ENCODE data around the gene HNRNPUL2. TPM values are rescaled to one million over a fixed set of nuclear protein-coding genes. Genes with fewer than 3 reads are reported as not detected.
A peak's percentile ranks its signal among the peaks of the same experiment; 100 is the strongest.
"Not testable (repeated sequence)": the region's sequence is repeated elsewhere in the genome, so short reads cannot be mapped to it uniquely, and the experiment has no call there.

Gene HNRNPUL2
- polyA plus RNA-seq, 3 donors, result 0.33 to 13.8 (median 0.88) TPM

GRCh38 chr11:62676698-62677097 is 50.6 kb downstream of the HNRNPUL2 start:
- no peak overlapping the region for H3K4me3 Mint-ChIP-seq
- peak overlapping the region in 6 of 7 donors; percentile 1 to 83 (median 39) for H3K27ac Mint-ChIP-seq
- intact Hi-C loops (cut with micrococcal nuclease), result no loop called here
- Histone ChIP-seq H2AFZ (ENCODE audit: insufficient read depth, low read depth, low read length, poor library complexity, severe bottlenecking) (no peak overlapping the region), H3K4me3 (replicated peaks in 1 of 3; ENCODE audit: low read depth in 2 of 3, low read length in 3 of 3) (no peak overlapping the region), H3K4me1 (ENCODE audit: control insufficient read depth in 1 of 2, insufficient read depth in 2 of 2, low read length in 2 of 2) (peaks cover 29 to 47% of the 10 kb centered on the region in 2 donors), H3K4me2 (replicated peaks; ENCODE audit: extremely low read depth, low read length, poor library complexity, severe bottlenecking) (no peak overlapping the region), H3K9ac (ENCODE audit: insufficient read depth, low read length, poor library complexity, severe bottlenecking) (no peak overlapping the region), H3K27me3 (ENCODE audit: control insufficient read depth in 2 of 2, insufficient read depth in 2 of 2, low read length in 2 of 2) (no peaks in the 10 kb centered on the region), H3K36me3 (replicated peaks in 1 of 2; ENCODE audit: control insufficient read depth in 1 of 2, insufficient read depth in 2 of 2, low read length in 2 of 2) (peaks cover 26 to 46% of the 10 kb centered on the region in 2 donors), H3K9me3 (replicated peaks in 1 of 2; ENCODE audit: control insufficient read depth in 1 of 2, insufficient read depth in 1 of 2, low read length in 2 of 2) (no peaks in the 10 kb centered on the region), H4K20me1 (ENCODE audit: insufficient read depth, low read length) (peaks cover 28% of the 10 kb centered on the region), H3K27ac (ENCODE audit: low read depth in 1 of 2, low read length in 2 of 2) (peak overlapping the region in 1 of 2 donors; percentile 97), H3K79me2 (ENCODE audit: insufficient read depth, low read length) (peaks cover 65% of the 10 kb centered on the region)
- H3K27me3 Mint-ChIP-seq (ENCODE audit: low read depth in 3 of 3), result peaks cover 0 to 2% (median 1%) of the 10 kb centered on the region in 3 donors
- H3K4me1 Mint-ChIP-seq, result peaks cover 51% of the 10 kb centered on the region
- peaks cover 31 to 47% of the 10 kb centered on the region in 2 donors for H3K36me3 Mint-ChIP-seq
- no peak for TF ChIP-seq CTCF (IDR thresholded peaks at IDR 0.05)
- 85% methylated on average over 5 of the region's 6 CpGs for WGBS (ENCODE audit: insufficient coverage)
- no peak for DNase-seq
- H3K9me3 Mint-ChIP-seq, result no peaks in the 10 kb centered on the region

- Histone ChIP-seq H4K20me1 (ENCODE audit: insufficient read depth, low read length) (peaks cover 28% of the 10 kb centered on the region), H3K4me1 (ENCODE audit: control insufficient read depth in 1 of 2, insufficient read depth in 2 of 2, low read length in 2 of 2) (peaks cover 38 to 56% of the 10 kb centered on the region in 2 donors), H3K79me2 (ENCODE audit: insufficient read depth, low read length) (peaks cover 77% of the 10 kb centered on the region), H3K36me3 (replicated peaks in 1 of 2; ENCODE audit: control insufficient read depth in 1 of 2, insufficient read depth in 2 of 2, low read length in 2 of 2) (peaks cover 26 to 46% of the 10 kb centered on the region in 2 donors)
- intact Hi-C loops (cut with micrococcal nuclease); H3K4me3 Mint-ChIP-seq; H3K27me3 ChIP-seq (ENCODE audit: control insufficient read depth in 2 of 2, insufficient read depth in 2 of 2, low read length in 2 of 2); H2AFZ ChIP-seq (ENCODE audit: insufficient read depth, low read depth, low read length, poor library complexity, severe bottlenecking); H3K27me3 Mint-ChIP-seq (ENCODE audit: low read depth in 3 of 3); H3K27ac ChIP-seq (ENCODE audit: low read depth in 1 of 2, low read length in 2 of 2); DNase-seq; H3K4me3 ChIP-seq (replicated peaks in 1 of 3; ENCODE audit: low read depth in 2 of 3, low read length in 3 of 3); H3K9ac ChIP-seq (ENCODE audit: insufficient read depth, low read length, poor library complexity, severe bottlenecking); H3K4me2 ChIP-seq (replicated peaks; ENCODE audit: extremely low read depth, low read length, poor library complexity, severe bottlenecking); H3K9me3 ChIP-seq (replicated peaks in 1 of 2; ENCODE audit: control insufficient read depth in 1 of 2, insufficient read depth in 1 of 2, low read length in 2 of 2); H3K9me3 Mint-ChIP-seq: not testable (repeated sequence)
- Mint-ChIP-seq H3K4me1 (peaks cover 56% of the 10 kb centered on the region), H3K27ac (peak overlapping the region in 2 of 7 donors; percentile 40 to 69), H3K36me3 (peaks cover 31 to 47% of the 10 kb centered on the region in 2 donors)
- 100% methylated on average over 5 of the region's 10 CpGs for WGBS (ENCODE audit: insufficient coverage)
Measured at GRCh38 chr11:62675415-62675814, 51.8 kb downstream of the HNRNPUL2 start.
